Endothelial cell of umbilical vein (primary cell): ENCODE results near the gene ADAT1. TPM values are rescaled to one million over a fixed set of nuclear protein-coding genes. Genes with fewer than 3 reads are reported as not detected.

Experiments used
- BruUV-seq: library from RNA; stranded (reverse); fragments of 400-500 nt; replicated peaks from 2 replicates; lab custom pipeline; 2021; lab: Mats Ljungman, UMichigan
- CTCF ChIA-PET: fragments of 300-600, 350-600 bp; sonication (Branson Sonifier 250); formaldehyde crosslinking; loops from one replicate; lab custom pipeline; 2021; ENCODE audit warnings: antibody characterized with exemption, inconsistent platforms; lab: Charles Lee
- POLR2A ChIA-PET: fragments of 300-600, 350-600 bp; sonication (Branson Sonifier 250); formaldehyde crosslinking; loops from one replicate; lab custom pipeline; 2021; ENCODE audit warnings: antibody characterized with exemption, inconsistent platforms; lab: Charles Lee
- DNase-seq: peaks from one replicate; pipeline ENCODE4 v3.0.0-alpha.2; 2011; ENCODE audit warnings: low read depth, low spot score
- FAIRE-seq: peaks from 2 replicates; lab custom pipeline; 2011; peaks lifted over from hg19 to GRCh38; lab: Jason Lieb, UNC
- H2AFZ ChIP-seq: 2 replicates; pipeline ENCODE4 v1.6.0; 2012; ENCODE audit warnings: low read depth, low read length, control low read depth, inconsistent platforms
- H3K27ac ChIP-seq: 2 replicates; pipeline ENCODE4 v1.5.1; 2011; ENCODE audit warnings: low read depth, mild to moderate bottlenecking, control low read depth, low read length, moderate library complexity; ENCODE audit not compliant: insufficient read depth
- H3K27me3 ChIP-seq, 2 experiments: 2 replicates each; pipeline versions ENCODE4 v1.6.0 to v1.6.1; 2011; ENCODE audit warnings: low read length in 2 of 2, mixed read lengths in 1 of 2; ENCODE audit not compliant: control insufficient read depth in 2 of 2, insufficient read depth in 2 of 2
- H3K36me3 ChIP-seq, 2 experiments: 2 replicates in 1 of 2; 3 replicates in 1 of 2; pipeline ENCODE4 v1.5.1; 2011; ENCODE audit warnings: low read length in 2 of 2, mild to moderate bottlenecking in 1 of 2, moderate library complexity in 1 of 2; ENCODE audit not compliant: control insufficient read depth in 2 of 2, insufficient read depth in 2 of 2; ENCODE audit errors: extremely low read depth in 1 of 2
- H3K4me1 ChIP-seq: 3 replicates; pipeline ENCODE4 v1.5.1; 2011; ENCODE audit warnings: mild to moderate bottlenecking, low read length; ENCODE audit not compliant: control insufficient read depth, insufficient read depth; ENCODE audit errors: extremely low read depth
- H3K4me2 ChIP-seq: 2 replicates; pipeline ENCODE4 v1.6.1; 2011; ENCODE audit warnings: low read length, control low read depth, mixed read lengths; ENCODE audit not compliant: insufficient read depth
- H3K4me3 ChIP-seq, 3 experiments: fragments of 200-600 bp in 1 of 3; sonication (generic), shearing (Covaris generic) in 1 of 3; replicated peaks in 1 of 3; 2 replicates each; pipeline ENCODE4 v1.5.1; 2011 to 2016; ENCODE audit warnings: control low read depth in 3 of 3, low read length in 3 of 3, mild to moderate bottlenecking in 2 of 3, inconsistent platforms in 1 of 3, low read depth in 1 of 3, moderate library complexity in 1 of 3; ENCODE audit not compliant: insufficient read depth in 1 of 3
- H3K79me2 ChIP-seq: 2 replicates; pipeline ENCODE4 v1.6.0; 2012; ENCODE audit warnings: low read length, inconsistent platforms; ENCODE audit not compliant: control insufficient read depth, insufficient read depth
- H3K9ac ChIP-seq: replicated peaks from 2 replicates; pipeline ENCODE3; 2011; ENCODE audit warnings: low read length, control low read depth; ENCODE audit not compliant: insufficient read depth; ENCODE audit errors: extremely low read depth
- H3K9me1 ChIP-seq: replicated peaks from 3 replicates; pipeline ENCODE4 v1.6.0; 2011; ENCODE audit warnings: mild to moderate bottlenecking, low read length; ENCODE audit not compliant: control insufficient read depth, insufficient read depth; ENCODE audit errors: extremely low read depth
- H3K9me3 ChIP-seq: replicated peaks from 2 replicates; pipeline ENCODE4 v1.5.1; 2012; ENCODE audit warnings: low read length, inconsistent platforms; ENCODE audit not compliant: control insufficient read depth, insufficient read depth
- H4K20me1 ChIP-seq: replicated peaks from 2 replicates; pipeline ENCODE3; 2011; ENCODE audit warnings: mild to moderate bottlenecking, low read length; ENCODE audit not compliant: control insufficient read depth, insufficient read depth; ENCODE audit errors: extremely low read depth
- EZH2 ChIP-seq: IDR thresholded peaks from 2 replicates; pipeline ENCODE4 v1.6.1; 2012; ENCODE audit warnings: borderline replicate concordance, low read depth, mild to moderate bottlenecking, moderate library complexity, low read length, inconsistent platforms; ENCODE audit not compliant: severe bottlenecking
- FOS ChIP-seq: IDR thresholded peaks from 2 replicates; pipeline ENCODE4 v1.6.1; 2011; ENCODE audit warnings: mild to moderate bottlenecking, low read length, moderate library complexity, borderline replicate concordance; ENCODE audit not compliant: insufficient read depth
- GATA2 ChIP-seq: IDR thresholded peaks from 2 replicates; pipeline ENCODE4 v1.7.0; 2011; ENCODE audit warnings: low read depth, mild to moderate bottlenecking, moderate library complexity, mixed read lengths, low read length; ENCODE audit not compliant: insufficient read length, insufficient read depth
- JUN ChIP-seq: IDR thresholded peaks from 2 replicates; pipeline ENCODE4 v1.6.1; 2011; ENCODE audit warnings: borderline replicate concordance, low read depth; ENCODE audit not compliant: insufficient read length, insufficient read depth
- MAX ChIP-seq: IDR thresholded peaks from 2 replicates; pipeline ENCODE4 v1.6.1; 2011; ENCODE audit not compliant: insufficient read depth, insufficient read length
- MYC ChIP-seq: IDR thresholded peaks from one replicate; pipeline ENCODE4 v1.6.1; 2011; ENCODE audit warnings: mild to moderate bottlenecking, low read depth, low read length
- POLR2A ChIP-seq: IDR thresholded peaks from 2 replicates; pipeline ENCODE4 v1.6.1; 2012; ENCODE audit warnings: low read depth, mild to moderate bottlenecking, control low read depth, low read length
- POLR2AphosphoS5 ChIP-seq: IDR thresholded peaks from 2 replicates; pipeline ENCODE4 v1.6.1; 2012; ENCODE audit warnings: low read depth, mild to moderate bottlenecking, control low read depth, low read length, moderate library complexity; ENCODE audit not compliant: insufficient read depth
- dilution Hi-C: fragments of 300-500 bp; cut with MboI; formaldehyde crosslinking; loops from one replicate; pipeline ENCODE4 v1.15.0; 2019; ENCODE audit warnings: low sequenced_read_pairs; ENCODE audit not compliant: extremely low pct_ligation_motif_present
- intact Hi-C: fragments of 100-400 bp; cut with micrococcal nuclease; formaldehyde crosslinking; loops from one replicate; pipeline ENCODE4 v1.10.0; 2022
- polyA plus RNA-seq, 4 experiments: library from polyadenylated mRNA; depleted of rRNA in 3 of 4; stranded (reverse) in 3 of 4; unstranded in 1 of 4; fragments of >200 nt; gene quantifications; 2 replicates each; pipeline versions ENCODE4 v1.2.1 to v1.2.3, GENCODE V29; 2011 to 2012; ENCODE audit warnings: missing spikeins in 1 of 4
- total RNA-seq: library from RNA; stranded (reverse); gene quantifications from 2 replicates; pipeline ENCODE4 v1.2.3, GENCODE V29; 2021
- TF ChIP-seq, protein P1 (sequence below), 2 donors: IDR thresholded peaks; 1 replicate in 1 of 2; 2 replicates in 1 of 2; pipeline ENCODE4 v1.5.1; 2011; ENCODE audit warnings: low read length in 2 of 2, mild to moderate bottlenecking in 2 of 2, moderate library complexity in 2 of 2, control low read depth in 1 of 2, inconsistent platforms in 1 of 2, low read depth in 1 of 2; ENCODE audit not compliant: insufficient read depth in 1 of 2; ENCODE audit errors: extremely low read depth in 1 of 2

The ADAT1 gene
- total and polyA plus RNA-seq, 2 donors (not counting 3 experiments of a cell fraction or from before 2014, with no cell fraction given): 27.2 to 56.6 TPM

DNA sequence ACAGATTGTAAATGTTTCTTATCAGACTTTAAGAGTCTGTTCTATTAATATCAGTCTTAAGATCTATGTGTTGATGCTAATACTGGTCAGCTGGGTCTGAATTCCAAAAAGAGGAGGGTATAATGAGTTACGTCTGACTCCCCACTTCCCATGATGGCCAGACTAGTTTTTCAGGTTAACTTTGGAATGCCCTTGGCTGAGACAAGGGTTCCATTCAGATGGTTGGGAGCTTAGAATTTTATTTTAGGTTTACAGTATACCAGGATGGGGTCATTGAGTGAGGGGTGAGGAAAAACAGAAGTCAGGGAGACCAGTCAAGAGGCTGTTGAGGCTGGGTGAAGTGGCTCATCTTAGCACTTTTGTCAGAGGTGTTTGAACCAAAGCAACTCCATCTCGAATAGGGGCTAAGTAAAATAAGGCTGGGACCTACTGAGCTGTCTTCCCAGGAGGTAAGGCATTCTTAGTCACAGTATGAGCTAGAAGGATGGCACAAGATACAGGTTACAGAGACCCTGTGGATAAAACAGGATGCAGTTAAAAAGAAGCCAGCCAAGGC is 64.2 kb downstream of the ADAT1 start:
- Histone ChIP-seq H3K9me3 (no peaks in the 10 kb centered on the region), H3K27ac (no peak overlapping the region), H3K79me2 (no peaks in the 10 kb centered on the region), H3K4me2 (no peak overlapping the region), H3K36me3 (no peaks in the 10 kb centered on the region), H3K9ac (no peak overlapping the region), H3K4me1 (peaks cover 5% of the 10 kb centered on the region), H4K20me1 (no peaks in the 10 kb centered on the region), H3K9me1 (no peaks in the 10 kb centered on the region), H2AFZ (no peak overlapping the region), H3K27me3 (peaks cover 12 to 29% of the 10 kb centered on the region in 2 experiments), H3K4me3 (no peak overlapping the region)
- CTCF ChIA-PET: no interaction called here
- POLR2A ChIA-PET: interaction anchor here (0.7 kb wide), 1 partner anchor 57 kb away, joined by 5 read pairs; no protein-coding TSS in a partner anchor
- FAIRE-seq (no peak), DNase-seq (no peak)
- intact Hi-C loops: no loop called here
- dilution Hi-C loops: no loop called here
- BruUV-seq: no TSS peak
- TF ChIP-seq POLR2A: no peak
- TF ChIP-seq FOS: no peak
- no peak for TF ChIP-seq JUN
- no peak for TF ChIP-seq GATA2
- no peak for TF ChIP-seq POLR2AphosphoS5
- TF ChIP-seq, protein P1, sequence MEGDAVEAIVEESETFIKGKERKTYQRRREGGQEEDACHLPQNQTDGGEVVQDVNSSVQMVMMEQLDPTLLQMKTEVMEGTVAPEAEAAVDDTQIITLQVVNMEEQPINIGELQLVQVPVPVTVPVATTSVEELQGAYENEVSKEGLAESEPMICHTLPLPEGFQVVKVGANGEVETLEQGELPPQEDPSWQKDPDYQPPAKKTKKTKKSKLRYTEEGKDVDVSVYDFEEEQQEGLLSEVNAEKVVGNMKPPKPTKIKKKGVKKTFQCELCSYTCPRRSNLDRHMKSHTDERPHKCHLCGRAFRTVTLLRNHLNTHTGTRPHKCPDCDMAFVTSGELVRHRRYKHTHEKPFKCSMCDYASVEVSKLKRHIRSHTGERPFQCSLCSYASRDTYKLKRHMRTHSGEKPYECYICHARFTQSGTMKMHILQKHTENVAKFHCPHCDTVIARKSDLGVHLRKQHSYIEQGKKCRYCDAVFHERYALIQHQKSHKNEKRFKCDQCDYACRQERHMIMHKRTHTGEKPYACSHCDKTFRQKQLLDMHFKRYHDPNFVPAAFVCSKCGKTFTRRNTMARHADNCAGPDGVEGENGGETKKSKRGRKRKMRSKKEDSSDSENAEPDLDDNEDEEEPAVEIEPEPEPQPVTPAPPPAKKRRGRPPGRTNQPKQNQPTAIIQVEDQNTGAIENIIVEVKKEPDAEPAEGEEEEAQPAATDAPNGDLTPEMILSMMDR (IDR thresholded peaks at IDR 0.05; ENCODE audit: extremely low read depth in 1 of 2, insufficient read depth in 1 of 2, low read depth in 1 of 2, low read length in 2 of 2): no peak
- no peak for TF ChIP-seq MYC
- TF ChIP-seq EZH2: no peak
- no peak for TF ChIP-seq MAX
